GM21390 (cell line): ENCODE results near the gene VSTM2L.

Source experiments
- ATAC-seq: cut with Tn5 transposase; IDR thresholded peaks from one replicate; pipeline ENCODE4 v1.9.1; 2021; ENCODE audit not compliant: unreplicated experiment

Gene VSTM2L

GRCh38 chr20:37917461-37917860 is 14.5 kb downstream of the VSTM2L start:
- no peak for ATAC-seq

- no peak for ATAC-seq
These were observed 15.1 kb downstream of the VSTM2L start for GRCh38 chr20:37918035-37918434.

- ATAC-seq, result no peak
These were observed 16.6 kb downstream of the VSTM2L start for GRCh38 chr20:37919389-37920040.

- no peak for ATAC-seq
These were observed 17.3 kb downstream of the VSTM2L start for GRCh38 chr20:37920270-37920669.

GRCh38 chr20:37920679-37921322 is 17.9 kb downstream of the VSTM2L start:
- no peak for ATAC-seq

GRCh38 chr20:37921341-37921929 is 18.5 kb downstream of the VSTM2L start:
- peak; percentile 57 for ATAC-seq

- peak; percentile 66 for ATAC-seq
These were observed 19.1 kb downstream of the VSTM2L start for GRCh38 chr20:37922016-37922415.

GRCh38 chr20:37925265-37926165 is 22.6 kb downstream of the VSTM2L start:
- ATAC-seq, result no peak

- no peak for ATAC-seq
These were observed 23.7 kb downstream of the VSTM2L start for GRCh38 chr20:37926612-37927011.

GRCh38 chr20:37927410-37928095 is 24.6 kb downstream of the VSTM2L start:
- ATAC-seq, result no peak

GRCh38 chr20:37928996-37929682 is 26.2 kb downstream of the VSTM2L start:
- no peak for ATAC-seq

GRCh38 chr20:37929683-37930014 is 26.7 kb downstream of the VSTM2L start:
- no peak for ATAC-seq

GRCh38 chr20:37931153-37931922 is 28.4 kb downstream of the VSTM2L start:
- ATAC-seq, result no peak

GRCh38 chr20:37932074-37932473 is 29.1 kb downstream of the VSTM2L start:
- no peak for ATAC-seq

GRCh38 chr20:37932919-37933318 is 30.0 kb downstream of the VSTM2L start:
- no peak for ATAC-seq

- ATAC-seq, result no peak
These were observed 31.1 kb downstream of the VSTM2L start for GRCh38 chr20:37933786-37934633.

GRCh38 chr20:37934634-37935375 is 31.9 kb downstream of the VSTM2L start:
- no peak for ATAC-seq

GRCh38 chr20:37935435-37935834 is 32.5 kb downstream of the VSTM2L start:
- ATAC-seq, result no peak
